Transverse colon (tissue), 4 donors: ENCODE data around the gene CENPB.

Experiments
- CTCF ChIP-seq, 5 experiments: fragments of 200-600 bp in 3 of 5; fragments of 450-650 bp in 2 of 5; sonication (generic) in 3 of 5; IDR thresholded peaks; 1 replicate in 2 of 5; 2 replicates in 3 of 5; pipeline ENCODE4 v1.5.1; 2016 to 2017; ENCODE audit warnings: antibody characterized with exemption in 5 of 5, inconsistent platforms in 3 of 5, mild to moderate bottlenecking in 2 of 5, moderate library complexity in 1 of 5
- EP300 ChIP-seq: sonication (generic); formaldehyde crosslinking; IDR thresholded peaks from one replicate; pipeline ENCODE4 v1.6.1; 2017; ENCODE audit warnings: antibody characterized with exemption, low read depth
- POLR2A ChIP-seq: fragments of 450-650 bp; IDR thresholded peaks from one replicate; pipeline ENCODE4 v1.6.1; 2016; ENCODE audit warnings: antibody characterized with exemption, mild to moderate bottlenecking, moderate library complexity
- POLR2AphosphoS5 ChIP-seq, 3 donors: sonication (generic); formaldehyde crosslinking; IDR thresholded peaks; one replicate each; pipeline ENCODE4 v1.6.1; 2016; ENCODE audit warnings: antibody characterized with exemption in 3 of 3

GRCh38 chr20:3820048-3820900 is 33.7 kb upstream of the CENPB start, which contains the start of gene AP5S1:
- TF ChIP-seq CTCF (IDR thresholded peaks at IDR 0.05) (peak; percentile 96 to 100 (median 99)), POLR2A (peak; percentile 59), POLR2AphosphoS5 (IDR thresholded peaks at IDR 0.05) (peak; percentile 81 to 83 (median 82)), EP300 (no peak)
